Activated naive CD8-positive, alpha-beta T cell treated with anti-CD3 and anti-CD28 coated beads, Interleukin-2, amount 10 ng/mL, durations not matched to agents 7 days and 5 days (primary cell): Measurements from ENCODE around the gene SCTR. TPM values are rescaled to one million over a fixed set of nuclear protein-coding genes. Genes with fewer than 3 reads are reported as not detected.

ENCODE experiments used
- ATAC-seq: fragments of 150-1000 bp; cut with Tn5 transposase; one replicate; pipeline ENCODE4 v1.10.0; 2021; ENCODE audit warnings: low read depth, moderate library complexity
- POLR2A ChIA-PET: fragments of 350-600 bp; sonication (Branson Sonifier 250); formaldehyde crosslinking; loops from one replicate; lab custom pipeline; 2021; ENCODE audit warnings: antibody characterized with exemption; lab: Charles Lee
- DNase-seq: peaks from one replicate; pipeline ENCODE4 v3.0.0; 2021
- H3K27ac Mint-ChIP-seq: one replicate; pipeline ENCODE4 v1.8.0; 2022; ENCODE audit warnings: mild to moderate bottlenecking, mixed read lengths
- H3K27me3 Mint-ChIP-seq: one replicate; pipeline ENCODE4 v1.8.0; 2022; ENCODE audit warnings: mild to moderate bottlenecking, moderate library complexity, mixed read lengths
- H3K36me3 Mint-ChIP-seq: one replicate; pipeline ENCODE4 v1.8.0; 2021; ENCODE audit warnings: mild to moderate bottlenecking, mixed read lengths
- H3K4me1 Mint-ChIP-seq: one replicate; pipeline ENCODE4 v1.8.0; 2021; ENCODE audit warnings: mixed read lengths
- H3K4me3 Mint-ChIP-seq: one replicate; pipeline ENCODE4 v1.8.0; 2022; ENCODE audit warnings: mild to moderate bottlenecking, moderate library complexity, mixed read lengths
- H3K9me3 Mint-ChIP-seq: one replicate; pipeline ENCODE4 v1.8.0; 2021; ENCODE audit warnings: mixed read lengths
- total RNA-seq, 2 experiments: library from RNA; stranded (reverse); gene quantifications; one replicate each; pipeline ENCODE4 v1.2.3, GENCODE V29; 2021

The SCTR gene
- total RNA-seq, 2 experiments from 2014 or later: not detected

DNA sequence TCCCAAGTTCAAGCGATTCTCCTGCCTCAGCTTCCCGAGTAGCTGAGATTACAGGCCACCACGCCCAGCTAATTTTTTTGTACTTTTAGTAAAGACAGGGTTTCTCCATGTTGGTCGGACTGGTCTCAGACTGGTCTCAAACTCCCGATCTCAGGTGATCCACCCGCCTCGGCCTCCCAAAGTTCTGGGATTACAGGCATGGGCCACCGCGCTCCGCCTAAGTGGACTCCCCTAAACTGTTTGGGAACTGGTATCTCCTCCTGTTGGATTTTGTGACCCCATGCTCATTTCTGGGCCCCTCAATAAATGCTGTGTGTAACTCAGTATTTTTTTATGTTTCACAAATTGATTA lies 5.2 kb downstream of the SCTR start:
- DNase-seq (no peak), ATAC-seq (no peak)
- H3K27me3 Mint-ChIP-seq: peaks cover 28% of the 10 kb centered on the region
- H3K9me3 Mint-ChIP-seq: no peaks in the 10 kb centered on the region
- POLR2A ChIA-PET: no interaction called here
- no peak overlapping the region for H3K4me3 Mint-ChIP-seq
- peaks cover 2% of the 10 kb centered on the region for H3K4me1 Mint-ChIP-seq
- H3K27ac Mint-ChIP-seq: no peak overlapping the region
- no peaks in the 10 kb centered on the region for H3K36me3 Mint-ChIP-seq

DNA sequence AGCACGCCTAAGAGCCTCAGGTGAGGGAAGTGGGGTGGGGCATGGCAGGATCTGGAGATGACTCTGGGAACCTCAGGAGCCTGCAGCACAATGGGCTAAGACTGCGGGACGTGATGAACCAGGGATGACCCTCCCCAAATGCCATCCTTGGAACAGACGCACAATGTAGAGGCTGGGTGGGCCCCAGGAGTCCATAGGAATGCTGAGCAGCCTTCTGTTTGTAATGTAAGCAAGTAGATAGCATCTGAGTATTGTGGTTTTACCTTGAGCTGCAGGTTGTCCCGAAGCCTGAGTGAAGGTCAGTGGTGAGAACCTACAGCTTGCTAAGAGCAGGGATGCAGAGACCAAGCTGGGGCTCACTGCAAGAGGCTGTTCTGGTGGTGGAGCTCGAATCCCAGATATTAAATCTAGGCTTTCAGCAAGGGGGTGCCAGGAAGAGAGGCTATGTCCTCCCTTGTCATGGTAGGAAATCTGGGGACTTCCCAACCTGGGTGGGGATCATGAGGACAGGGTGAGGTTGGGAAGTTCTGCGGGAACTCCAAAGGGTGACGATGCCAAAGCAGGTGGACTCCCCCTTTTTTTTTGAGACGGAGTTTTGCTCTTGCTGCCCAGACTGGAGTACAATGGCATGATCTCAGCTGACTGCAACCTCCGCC lies 5.8 kb downstream of the SCTR start:
- POLR2A ChIA-PET: no interaction called here
- Mint-ChIP-seq H3K9me3 (no peaks in the 10 kb centered on the region), H3K36me3 (no peaks in the 10 kb centered on the region), H3K4me1 (peaks cover 2% of the 10 kb centered on the region), H3K27me3 (peaks cover 24% of the 10 kb centered on the region), H3K27ac (no peak overlapping the region), H3K4me3 (no peak overlapping the region)
- DNase-seq (no peak), ATAC-seq (no peak)

DNA sequence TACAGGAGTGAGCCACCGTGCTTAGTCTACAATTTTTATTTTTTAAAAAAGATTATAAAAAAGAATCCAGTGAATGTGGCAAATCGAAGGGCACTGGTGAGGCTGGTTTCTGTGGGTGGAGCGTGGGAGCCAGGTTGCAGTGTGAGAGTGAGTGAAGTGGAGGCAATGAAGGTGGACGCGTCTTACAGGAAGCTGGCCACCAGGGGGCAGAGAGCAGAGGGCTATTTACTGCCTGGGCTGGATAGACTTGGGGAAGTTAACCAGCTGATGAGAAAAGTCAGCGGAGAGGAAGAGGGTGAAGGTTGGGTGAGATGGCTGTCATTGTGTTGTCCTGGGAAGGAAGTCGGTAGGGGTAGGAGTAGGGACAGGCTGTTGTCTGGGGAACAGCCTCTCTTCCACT lies 6.8 kb downstream of the SCTR start:
- Mint-ChIP-seq H3K27me3 (peaks cover 21% of the 10 kb centered on the region), H3K36me3 (no peaks in the 10 kb centered on the region), H3K4me1 (peaks cover 2% of the 10 kb centered on the region), H3K27ac (no peak overlapping the region), H3K9me3 (no peaks in the 10 kb centered on the region), H3K4me3 (no peak overlapping the region)
- peak; percentile 74 for ATAC-seq
- DNase-seq: peak; percentile 48
- POLR2A ChIA-PET: no interaction called here

DNA sequence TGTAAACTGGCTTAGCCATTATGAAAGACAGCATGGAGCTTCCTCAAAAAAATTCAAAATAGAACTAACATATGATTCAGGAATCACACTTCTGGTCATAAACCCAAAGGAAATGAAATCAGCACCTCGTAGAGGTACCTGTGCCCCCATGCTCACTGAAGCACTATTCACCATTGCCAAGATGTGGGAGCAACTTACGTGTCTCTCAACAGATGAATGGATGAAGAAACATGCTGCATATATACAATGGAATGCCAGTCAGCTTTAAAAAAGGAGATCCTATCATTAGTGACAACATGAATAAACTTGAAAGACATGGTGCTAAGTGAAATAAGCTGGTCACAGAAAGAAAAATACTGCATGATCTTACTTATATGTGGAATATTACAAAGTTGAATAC lies 8.2 kb downstream of the SCTR start:
- DNase-seq: no peak
- ATAC-seq: no peak
- no peaks in the 10 kb centered on the region for H3K9me3 Mint-ChIP-seq
- H3K4me3 Mint-ChIP-seq: no peak overlapping the region
- H3K4me1 Mint-ChIP-seq: peaks cover 2% of the 10 kb centered on the region
- POLR2A ChIA-PET: no interaction called here
- no peaks in the 10 kb centered on the region for H3K36me3 Mint-ChIP-seq
- H3K27me3 Mint-ChIP-seq: peaks cover 19% of the 10 kb centered on the region
- no peak overlapping the region for H3K27ac Mint-ChIP-seq

DNA sequence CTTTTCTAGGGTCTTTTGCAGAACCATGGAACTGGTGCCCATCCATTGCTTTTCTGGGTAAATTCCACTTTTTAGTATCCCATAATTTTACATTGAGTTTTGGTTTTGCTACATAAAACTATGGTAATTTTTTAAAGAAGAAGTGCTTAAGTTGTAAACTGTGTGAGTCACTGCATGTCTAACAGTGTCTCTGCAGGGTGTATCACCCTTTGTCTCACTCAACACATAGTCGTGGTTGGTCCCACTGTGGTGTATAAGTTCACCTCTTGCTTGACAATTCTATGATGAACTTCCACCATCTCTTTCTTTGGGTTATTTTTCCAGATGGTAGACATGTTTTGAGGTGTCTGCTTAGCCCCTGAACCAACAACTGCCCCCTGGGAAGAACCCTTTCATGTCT lies 10.5 kb downstream of the SCTR start:
- no peak for ATAC-seq
- Mint-ChIP-seq H3K4me3 (no peak overlapping the region), H3K36me3 (no peaks in the 10 kb centered on the region), H3K9me3 (no peaks in the 10 kb centered on the region), H3K4me1 (peaks cover 2% of the 10 kb centered on the region), H3K27me3 (peaks cover 24% of the 10 kb centered on the region), H3K27ac (no peak overlapping the region)
- no peak for DNase-seq
- POLR2A ChIA-PET: no interaction called here

DNA sequence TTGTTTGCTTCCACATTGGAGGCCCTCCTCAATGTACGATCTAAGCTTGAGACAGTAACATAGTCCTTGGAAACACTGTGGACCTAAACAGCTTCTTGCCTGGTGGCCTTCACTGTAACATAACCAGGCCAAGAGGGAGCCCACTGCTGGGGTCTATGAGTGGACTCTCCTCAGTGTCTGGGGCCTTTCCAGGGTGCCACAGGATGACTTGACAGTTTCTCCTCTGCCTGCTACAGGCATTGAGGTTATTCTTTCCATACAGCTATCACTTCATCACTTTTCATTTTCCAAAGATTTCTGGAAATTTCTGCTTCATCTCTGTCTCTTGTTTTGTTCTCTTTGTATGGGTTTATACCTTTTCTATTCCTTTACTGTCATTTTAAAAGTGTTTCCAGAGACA lies 11.3 kb downstream of the SCTR start:
- Mint-ChIP-seq H3K36me3 (no peaks in the 10 kb centered on the region), H3K27me3 (peaks cover 21% of the 10 kb centered on the region), H3K4me1 (peaks cover 2% of the 10 kb centered on the region), H3K4me3 (no peak overlapping the region), H3K9me3 (no peaks in the 10 kb centered on the region), H3K27ac (no peak overlapping the region)
- DNase-seq: no peak
- ATAC-seq: no peak
- POLR2A ChIA-PET: no interaction called here

DNA sequence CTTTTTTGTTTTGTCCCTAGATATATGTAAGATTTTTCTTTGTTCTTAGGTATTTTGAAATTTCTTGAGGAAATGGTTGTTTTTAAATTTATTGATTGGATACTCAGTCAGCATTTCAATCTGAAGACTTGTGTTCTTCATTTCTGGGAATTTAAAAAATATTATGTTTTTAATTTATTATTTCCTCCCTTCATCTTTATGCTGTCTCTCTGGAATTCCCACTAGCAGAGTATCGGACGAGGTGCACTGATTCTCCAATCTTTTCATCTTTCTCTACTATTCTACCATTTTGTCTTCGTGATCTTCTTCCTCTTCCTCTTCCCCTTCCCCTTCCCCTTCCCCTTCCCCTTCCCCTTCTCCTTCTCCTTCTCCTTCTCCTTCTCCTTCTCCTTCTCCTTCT lies 12.3 kb downstream of the SCTR start:
- POLR2A ChIA-PET: no interaction called here
- no peak overlapping the region for H3K4me3 Mint-ChIP-seq
- H3K36me3 Mint-ChIP-seq: no peaks in the 10 kb centered on the region
- ATAC-seq (no peak), DNase-seq (no peak)
- H3K27ac Mint-ChIP-seq: no peak overlapping the region
- H3K9me3 Mint-ChIP-seq: no peaks in the 10 kb centered on the region
- no peaks in the 10 kb centered on the region for H3K4me1 Mint-ChIP-seq
- H3K27me3 Mint-ChIP-seq: peaks cover 21% of the 10 kb centered on the region

DNA sequence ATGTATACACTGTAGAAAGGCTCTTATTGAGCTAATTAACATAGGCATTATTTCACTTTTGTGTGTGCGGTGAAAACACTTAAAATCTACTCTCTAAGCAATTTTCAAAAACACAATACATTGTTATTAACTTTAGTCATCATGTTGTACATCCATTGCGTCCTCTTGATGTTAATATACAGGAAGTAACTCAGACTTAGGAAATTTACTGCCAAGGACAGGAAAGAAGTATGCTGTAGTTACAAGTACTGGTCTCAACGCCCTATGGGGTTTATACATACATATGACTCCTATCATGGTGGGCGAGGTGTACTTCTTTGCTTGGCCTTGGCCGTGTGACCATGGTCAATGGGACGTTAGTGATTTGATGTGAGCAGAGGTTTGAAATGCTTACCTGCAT lies 15.5 kb downstream of the SCTR start:
- no peak for DNase-seq
- Mint-ChIP-seq H3K4me3 (no peak overlapping the region), H3K27me3 (peaks cover 17% of the 10 kb centered on the region), H3K9me3 (peaks cover 3% of the 10 kb centered on the region), H3K27ac (no peak overlapping the region), H3K4me1 (no peaks in the 10 kb centered on the region), H3K36me3 (no peaks in the 10 kb centered on the region)
- POLR2A ChIA-PET: no interaction called here
- no peak for ATAC-seq

DNA sequence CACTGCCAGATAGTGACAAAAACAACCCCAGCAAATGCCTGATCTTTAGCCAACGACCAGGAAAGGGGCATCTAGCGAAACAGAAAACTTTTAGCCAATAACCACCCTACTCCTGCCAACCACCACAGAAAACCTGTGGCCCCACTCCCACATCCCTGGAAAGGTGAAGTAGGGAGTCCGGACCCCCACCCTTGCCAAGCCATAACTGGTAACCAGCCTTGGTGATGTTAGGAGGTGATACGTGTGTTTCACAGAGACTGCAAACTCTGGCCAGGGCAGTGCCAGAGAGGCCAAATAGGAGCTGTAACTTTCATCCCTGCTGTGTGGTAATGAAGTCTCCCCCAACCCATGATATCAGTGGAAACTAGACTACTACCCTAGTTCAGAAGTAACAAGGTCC lies 27.6 kb downstream of the SCTR start:
- POLR2A ChIA-PET: no interaction called here
- H3K27me3 Mint-ChIP-seq: peaks cover 8% of the 10 kb centered on the region
- no peak overlapping the region for H3K4me3 Mint-ChIP-seq
- no peaks in the 10 kb centered on the region for H3K4me1 Mint-ChIP-seq
- peaks cover 5% of the 10 kb centered on the region for H3K9me3 Mint-ChIP-seq
- DNase-seq (no peak), ATAC-seq (no peak)
- H3K36me3 Mint-ChIP-seq: no peaks in the 10 kb centered on the region
- H3K27ac Mint-ChIP-seq: no peak overlapping the region

DNA sequence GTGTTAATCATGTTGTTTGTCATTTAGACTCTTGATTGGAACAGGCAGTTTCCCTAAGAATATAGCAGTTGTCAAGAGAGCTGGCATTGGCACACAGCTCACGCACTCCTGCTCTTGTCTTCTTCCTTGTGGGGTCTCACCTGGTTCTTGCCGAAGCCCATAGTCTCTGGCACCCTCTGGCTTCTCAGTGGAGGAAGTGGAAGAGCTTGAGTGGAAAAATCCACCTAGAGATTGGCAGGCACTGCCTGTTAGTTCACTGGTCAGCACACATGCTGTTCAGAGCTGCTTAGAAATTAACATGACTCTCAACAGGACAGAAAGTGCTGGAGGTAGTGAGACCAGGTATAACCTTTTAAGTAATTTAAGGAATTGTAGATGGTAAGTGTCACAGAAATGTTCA lies 28.3 kb downstream of the SCTR start:
- POLR2A ChIA-PET: no interaction called here
- H3K9me3 Mint-ChIP-seq: peaks cover 5% of the 10 kb centered on the region
- H3K36me3 Mint-ChIP-seq: no peaks in the 10 kb centered on the region
- H3K4me1 Mint-ChIP-seq: no peaks in the 10 kb centered on the region
- no peak overlapping the region for H3K27ac Mint-ChIP-seq
- ATAC-seq (no peak), DNase-seq (no peak)
- peaks cover 8% of the 10 kb centered on the region for H3K27me3 Mint-ChIP-seq
- H3K4me3 Mint-ChIP-seq: no peak overlapping the region

DNA sequence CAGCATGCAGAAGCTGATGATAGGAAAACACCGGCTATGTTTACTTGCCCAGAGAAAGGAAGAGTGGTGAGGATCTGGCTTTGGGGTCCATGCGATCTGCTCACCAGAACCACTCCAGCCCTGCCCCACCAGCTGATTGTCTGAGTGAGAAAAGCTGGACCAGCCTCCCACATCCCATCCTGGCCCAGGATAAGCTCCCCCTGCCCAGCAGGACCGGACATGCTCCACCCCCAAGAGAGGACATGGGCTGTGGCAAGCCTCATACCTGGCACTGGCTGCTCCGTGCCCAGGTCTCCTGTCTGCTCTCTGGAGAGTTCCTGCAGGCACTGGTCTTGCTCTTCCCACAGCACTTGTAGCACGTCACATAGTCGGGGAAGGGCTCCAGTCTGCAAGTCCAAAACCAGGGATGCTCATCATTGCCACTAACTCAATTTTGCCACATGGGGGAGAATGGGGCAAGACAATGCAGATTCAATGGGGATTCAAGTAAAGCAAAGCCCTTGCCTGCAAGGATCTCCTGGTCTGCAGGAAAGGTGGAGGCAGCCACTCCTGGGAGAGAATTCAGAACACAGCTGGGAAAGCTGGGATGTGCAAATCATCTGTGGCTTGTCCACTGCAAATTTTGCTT lies 30.0 kb downstream of the SCTR start:
- Mint-ChIP-seq H3K36me3 (no peaks in the 10 kb centered on the region), H3K9me3 (no peaks in the 10 kb centered on the region), H3K27me3 (peaks cover 8% of the 10 kb centered on the region), H3K4me1 (no peaks in the 10 kb centered on the region), H3K27ac (no peak overlapping the region), H3K4me3 (no peak overlapping the region)
- POLR2A ChIA-PET: no interaction called here
- ATAC-seq (no peak), DNase-seq (no peak)

DNA sequence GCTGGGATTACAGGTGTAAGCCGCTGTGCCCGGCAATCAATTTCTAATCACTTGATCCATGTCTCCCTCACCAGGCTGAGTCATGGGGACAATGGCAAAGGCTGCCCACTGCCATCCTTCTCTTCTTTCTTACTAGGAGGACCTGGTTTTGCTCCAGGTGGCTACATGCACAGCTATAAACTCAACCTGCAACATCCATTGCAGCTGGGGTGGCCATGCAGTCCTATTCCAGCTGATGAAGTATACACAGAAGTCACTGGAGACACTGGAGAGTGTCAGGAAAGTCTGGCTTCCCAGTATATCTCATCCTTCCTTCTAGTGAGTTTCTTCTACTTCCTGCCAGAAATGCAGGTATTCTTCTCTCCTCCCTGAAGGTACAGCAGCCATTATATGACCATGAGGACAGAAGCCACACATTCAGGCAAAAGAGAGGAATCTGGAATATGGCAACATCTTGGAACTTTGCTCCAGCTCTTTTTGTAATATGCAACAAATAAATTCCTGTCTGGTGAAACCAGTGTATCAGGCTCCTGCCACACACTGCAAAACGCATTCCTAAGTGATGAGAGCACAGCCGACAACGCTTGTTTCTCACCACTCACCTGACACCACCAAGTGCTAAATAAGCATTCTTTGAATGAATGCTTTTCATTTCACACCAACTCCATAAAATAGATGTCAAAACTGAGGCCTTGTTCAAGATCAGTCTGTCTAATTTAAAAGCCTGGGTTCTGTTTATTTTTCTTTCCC lies 32.3 kb downstream of the SCTR start:
- DNase-seq: no peak
- H3K36me3 Mint-ChIP-seq: no peaks in the 10 kb centered on the region
- H3K4me3 Mint-ChIP-seq: no peak overlapping the region
- no peaks in the 10 kb centered on the region for H3K4me1 Mint-ChIP-seq
- H3K9me3 Mint-ChIP-seq: no peaks in the 10 kb centered on the region
- POLR2A ChIA-PET: no interaction called here
- no peaks in the 10 kb centered on the region for H3K27me3 Mint-ChIP-seq
- no peak for ATAC-seq
- H3K27ac Mint-ChIP-seq: no peak overlapping the region

DNA sequence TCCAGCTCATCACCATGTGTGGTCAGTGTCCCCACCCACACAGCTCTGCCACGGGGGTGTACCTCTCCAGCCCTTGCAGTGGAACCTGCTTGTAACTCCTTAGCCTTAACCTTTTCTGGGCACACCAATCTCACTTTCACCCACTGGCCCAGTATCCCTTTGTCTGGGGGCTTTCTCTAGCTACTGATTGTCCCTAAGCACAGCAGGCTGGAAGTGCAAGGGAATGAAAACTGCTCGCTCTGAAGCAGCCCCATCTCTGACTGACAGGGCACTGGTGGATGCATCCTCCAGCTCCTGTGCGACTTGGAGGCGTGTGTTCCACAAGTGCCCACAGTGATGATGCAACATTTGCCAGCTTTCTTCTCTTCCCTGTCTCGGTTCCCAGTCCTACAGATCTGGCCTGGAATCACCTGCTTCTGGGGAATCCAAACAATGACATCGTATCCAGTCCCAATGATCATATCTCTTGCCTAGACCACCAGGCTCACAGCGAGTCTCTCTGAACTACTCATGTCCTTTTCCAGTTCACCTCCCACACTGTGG lies 33.6 kb downstream of the SCTR start:
- Mint-ChIP-seq H3K27ac (no peak overlapping the region), H3K27me3 (no peaks in the 10 kb centered on the region), H3K9me3 (no peaks in the 10 kb centered on the region), H3K4me1 (no peaks in the 10 kb centered on the region), H3K36me3 (no peaks in the 10 kb centered on the region), H3K4me3 (no peak overlapping the region)
- ATAC-seq: no peak
- POLR2A ChIA-PET: no interaction called here
- no peak for DNase-seq

DNA sequence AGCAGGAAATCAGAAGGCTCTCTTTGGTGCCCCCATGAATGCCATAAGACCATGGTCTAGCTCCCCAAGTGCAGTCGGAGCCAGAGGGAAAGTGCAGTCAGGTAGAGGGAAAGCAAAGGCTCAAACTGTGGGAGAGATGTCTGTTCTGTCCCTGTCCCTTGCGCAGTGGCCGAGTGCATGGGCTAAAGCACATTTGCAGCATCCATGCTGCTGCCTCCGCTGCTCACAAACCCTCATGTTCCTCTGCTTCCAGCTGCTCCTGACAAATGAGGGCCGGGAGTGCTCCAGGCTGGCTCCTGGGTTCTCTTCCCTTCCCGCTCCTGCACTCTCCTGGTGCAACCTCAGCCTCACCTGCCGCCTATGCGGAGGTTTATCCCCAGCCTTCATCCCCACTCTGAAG lies 34.2 kb downstream of the SCTR start:
- POLR2A ChIA-PET: no interaction called here
- Mint-ChIP-seq H3K27me3 (no peaks in the 10 kb centered on the region), H3K4me3 (no peak overlapping the region), H3K36me3 (no peaks in the 10 kb centered on the region), H3K27ac (no peak overlapping the region), H3K9me3 (no peaks in the 10 kb centered on the region), H3K4me1 (no peaks in the 10 kb centered on the region)
- ATAC-seq: no peak
- no peak for DNase-seq
